ENCODE measurements around the gene B3GLCT.
"Not testable (repeated sequence)": the region's sequence is repeated elsewhere in the genome, so short reads cannot be mapped to it uniquely, and the experiment has no call there.

B3GLCT gene

GRCh38 chr13:31301119-31301518 lies 101.3 kb downstream of the B3GLCT start:
- DNase-seq, result no peak

GRCh38 chr13:31310356-31310755 lies 110.6 kb downstream of the B3GLCT start:
- DNase-seq, result no peak

- peak; percentile 2 for DNase-seq
Measured at GRCh38 chr13:31310786-31311185, 111.0 kb downstream of the B3GLCT start.

- DNase-seq, result no peak
Measured at GRCh38 chr13:31311921-31312320, 112.1 kb downstream of the B3GLCT start.

- no peak for DNase-seq
Measured at GRCh38 chr13:31314961-31315360, 115.2 kb downstream of the B3GLCT start.

- no peak for DNase-seq
Measured at GRCh38 chr13:31320946-31321345, 121.2 kb downstream of the B3GLCT start.

GRCh38 chr13:31321457-31321856 lies 121.7 kb downstream of the B3GLCT start:
- no peak for DNase-seq

GRCh38 chr13:31322026-31322425 lies 122.3 kb downstream of the B3GLCT start:
- no peak for DNase-seq

- DNase-seq, result no peak
Measured at GRCh38 chr13:31322702-31323405, 123.1 kb downstream of the B3GLCT start.

GRCh38 chr13:31327182-31327860 lies 127.5 kb downstream of the B3GLCT start:
- no peak for DNase-seq

- DNase-seq, result no peak
Measured at GRCh38 chr13:31328549-31329235, 128.9 kb downstream of the B3GLCT start.

- no peak for DNase-seq
Measured at GRCh38 chr13:31330236-31330635, 130.5 kb downstream of the B3GLCT start.

GRCh38 chr13:31331068-31331467 lies 131.3 kb downstream of the B3GLCT start:
- DNase-seq, result no peak

- no peak for DNase-seq
Measured at GRCh38 chr13:31334547-31334946, 134.8 kb downstream of the B3GLCT start.

- DNase-seq, result no peak
Measured at GRCh38 chr13:31334994-31335557, 135.3 kb downstream of the B3GLCT start.

GRCh38 chr13:31339616-31340015 lies 139.8 kb downstream of the B3GLCT start:
- DNase-seq, result not testable (repeated sequence)

GRCh38 chr13:31340848-31341247 lies 141.1 kb downstream of the B3GLCT start:
- DNase-seq, result not testable (repeated sequence)

- no peak for DNase-seq
Measured at GRCh38 chr13:31346891-31347290, 147.1 kb downstream of the B3GLCT start.

GRCh38 chr13:31349156-31349555 lies 149.4 kb downstream of the B3GLCT start:
- DNase-seq, result no peak

GRCh38 chr13:31350560-31350959 lies 150.8 kb downstream of the B3GLCT start:
- DNase-seq, result no peak

GRCh38 chr13:31351376-31351775 lies 151.6 kb downstream of the B3GLCT start:
- DNase-seq, result no peak

GRCh38 chr13:31352467-31352866 lies 152.7 kb downstream of the B3GLCT start:
- no peak for DNase-seq

- no peak for DNase-seq
Measured at GRCh38 chr13:31355001-31355400, 155.2 kb downstream of the B3GLCT start.

GRCh38 chr13:31356991-31357390 lies 157.2 kb downstream of the B3GLCT start:
- no peak for DNase-seq
